Stimulated activated CD4-positive, alpha-beta T cell treated with anti-CD3 and anti-CD28 coated beads, Interleukin-2, amount 100 ng/mL, for 24 hours (primary cell): Measurements from ENCODE around the gene BNIP3.

ENCODE experiments used
- DNase-seq, 2 donors: peaks; one replicate each; pipeline ENCODE4 v3.0.0-alpha.2; 2020

BNIP3 gene

DNA sequence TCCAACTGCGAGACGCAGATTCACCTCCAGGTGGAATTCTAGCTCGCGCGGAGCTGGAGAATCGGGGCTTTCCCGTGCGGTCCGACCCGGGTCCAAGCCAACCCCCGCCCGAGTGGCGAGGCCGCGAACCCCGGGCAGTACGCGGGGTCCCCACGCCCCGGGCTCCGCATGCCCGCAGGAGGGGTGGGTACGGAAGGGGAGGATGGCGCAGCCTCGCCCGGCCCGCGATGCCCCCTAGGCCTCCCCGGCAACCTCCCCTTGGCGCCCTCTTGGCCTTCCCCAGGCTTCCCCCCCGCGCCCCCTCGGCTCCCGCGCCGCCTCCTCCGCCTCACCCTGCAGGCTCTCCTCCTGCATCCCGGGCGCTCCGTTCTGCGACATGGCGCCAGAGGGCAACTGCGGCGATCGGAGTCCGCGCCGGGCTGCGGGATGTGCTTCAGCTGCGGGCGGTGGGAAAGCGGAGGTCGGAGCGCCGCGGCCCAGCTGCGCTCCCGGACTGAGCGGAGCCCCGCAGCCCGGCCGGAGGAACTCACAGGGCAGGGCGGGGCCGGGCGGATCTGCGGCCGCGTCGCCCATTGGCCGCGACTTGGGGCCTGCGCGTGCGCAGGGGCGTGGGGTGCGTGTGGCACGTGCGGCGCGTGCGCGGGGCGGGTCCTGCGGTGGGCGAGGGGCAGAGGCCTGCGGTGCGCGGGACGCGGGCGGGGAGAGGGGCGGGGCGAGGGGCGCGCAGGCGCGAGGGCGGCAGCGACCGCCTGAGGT, at the start of gene BNIP3:
TSS of gene BNIP3 (minus strand) at position 495 of the 756 bp plus-strand sequence. CDS start at position 378, 117 bp downstream.
- peak; percentile 97 for DNase-seq

DNA sequence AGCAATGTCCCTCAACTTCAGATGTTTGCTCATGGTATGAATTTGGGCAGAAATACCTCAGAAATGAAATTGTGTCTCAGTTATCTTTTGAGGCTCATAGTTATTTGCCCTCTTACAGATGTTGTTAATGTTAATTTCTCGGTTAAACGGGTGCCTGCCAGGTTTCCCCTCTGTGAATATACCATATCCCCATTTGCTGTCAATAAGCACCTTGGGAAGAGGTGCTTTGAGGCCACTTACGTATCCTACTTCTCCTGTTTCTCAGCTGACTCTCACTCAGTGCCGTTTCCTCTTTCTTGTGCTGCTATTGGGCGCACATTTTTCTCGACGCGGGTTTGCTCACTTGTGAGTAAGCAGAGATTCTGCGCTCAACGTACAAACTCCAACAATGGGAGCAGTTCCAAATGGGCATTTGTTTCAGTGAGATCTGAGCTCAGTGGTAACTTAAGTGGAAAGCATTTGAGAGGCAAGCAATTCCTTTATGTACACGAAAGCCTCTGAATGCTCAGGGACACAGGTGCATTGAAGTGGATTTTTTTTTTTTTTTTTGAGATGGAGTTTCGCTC, 49.3 kb upstream of the BNIP3 start:
- no peak for DNase-seq

DNA sequence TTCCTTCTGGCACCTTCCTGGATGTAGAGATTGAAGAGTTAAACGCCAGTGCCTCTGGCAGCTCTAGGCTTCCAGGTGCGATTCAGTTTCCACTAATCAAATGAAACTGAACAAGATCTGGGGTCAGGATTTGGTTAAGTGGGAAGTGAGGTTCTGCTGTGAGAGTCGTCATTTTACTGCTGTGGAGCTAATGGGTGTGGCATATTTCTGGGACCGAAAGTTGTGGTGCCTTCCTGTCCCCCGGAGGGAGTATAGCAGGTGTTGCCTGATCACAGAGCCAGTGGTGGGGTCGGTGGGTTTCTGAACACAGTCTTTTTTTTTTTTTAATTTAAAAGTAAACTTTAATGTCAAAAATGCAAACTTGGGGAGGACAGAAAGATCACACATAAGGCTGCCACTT, 47.0 kb upstream of the BNIP3 start:
- DNase-seq, result no peak

DNA sequence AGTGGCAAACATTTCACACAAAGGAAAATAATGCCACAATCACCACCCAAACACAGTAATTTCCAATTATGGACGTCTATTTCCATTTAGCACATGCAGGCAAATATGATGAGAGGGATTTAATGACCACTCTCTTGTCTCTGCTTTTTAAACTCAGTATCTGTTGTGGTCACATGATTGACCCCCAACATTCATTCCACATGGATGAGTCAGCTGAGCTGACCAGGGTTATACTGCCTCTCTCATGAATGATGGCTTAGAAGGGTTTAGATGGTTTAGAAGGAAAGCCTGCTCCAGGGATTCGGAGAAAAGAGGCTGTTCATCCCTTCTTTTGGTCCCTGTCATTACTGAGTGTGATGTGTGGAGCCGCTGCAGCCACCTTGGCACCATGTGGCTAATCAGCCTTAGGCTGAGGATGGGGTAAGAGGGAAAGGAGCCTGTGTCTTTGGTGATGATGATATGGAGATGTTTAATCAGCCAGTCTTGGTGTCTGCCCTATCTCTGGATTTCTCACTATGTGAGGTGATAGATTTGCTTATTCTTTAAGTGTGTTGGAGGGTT, 45.8 kb upstream of the BNIP3 start:
- DNase-seq, result no peak

GRCh38 chr10:132023092-132023811, 41.5 kb upstream of the BNIP3 start:
- peak; percentile 83 to 88 for DNase-seq

GRCh38 chr10:132022241-132022640, 40.5 kb upstream of the BNIP3 start:
- DNase-seq, result no peak

- DNase-seq, result no peak
These were observed 39.9 kb upstream of the BNIP3 start for GRCh38 chr10:132021504-132022143.

DNA sequence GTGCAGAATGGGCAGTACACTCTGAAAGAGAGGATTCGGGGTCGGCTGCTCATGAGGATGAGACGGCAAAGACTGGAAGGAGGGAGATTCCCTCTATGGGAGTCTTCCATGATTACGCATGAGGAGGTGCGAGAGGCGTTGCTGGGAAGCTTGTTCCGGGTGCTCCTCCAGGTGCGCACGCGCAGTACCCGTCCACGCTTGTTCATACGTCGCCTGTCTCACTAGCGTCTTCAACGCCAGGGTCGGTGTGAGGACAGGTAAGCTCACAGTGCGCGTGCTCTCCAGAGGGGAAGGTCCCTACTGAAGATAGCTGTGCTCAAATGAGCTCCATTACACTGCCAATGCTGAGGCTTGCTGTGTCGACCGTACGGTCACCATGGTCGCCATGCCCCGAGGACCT, 39.3 kb upstream of the BNIP3 start:
- no peak for DNase-seq

GRCh38 chr10:132020456-132020855, 38.7 kb upstream of the BNIP3 start:
- no peak for DNase-seq

- no peak for DNase-seq
These were observed 37.6 kb upstream of the BNIP3 start for GRCh38 chr10:132019366-132019765.

DNA sequence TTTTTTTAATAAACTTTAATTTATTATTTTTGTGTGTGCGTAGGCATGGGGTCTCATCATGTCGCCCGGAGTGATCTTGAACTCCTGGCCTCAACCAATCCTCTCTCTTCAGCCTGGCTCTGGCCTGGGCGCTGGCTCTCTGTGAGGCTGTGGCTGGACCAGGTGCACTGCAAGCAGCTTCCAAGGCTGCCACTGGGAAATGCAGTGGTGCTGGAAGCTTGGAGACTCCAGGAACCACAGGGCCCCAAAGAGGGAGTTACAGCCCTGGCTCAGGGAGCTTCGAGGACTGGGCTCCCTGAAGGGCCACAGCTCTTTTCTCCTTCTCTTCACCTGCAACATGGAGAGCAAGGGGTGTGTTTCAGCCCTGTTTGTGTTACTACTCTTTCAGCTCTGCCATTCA, 36.7 kb upstream of the BNIP3 start:
- no peak for DNase-seq

GRCh38 chr10:132016514-132016913, 34.8 kb upstream of the BNIP3 start:
- DNase-seq, result no peak

- DNase-seq, result no peak
These were observed 29.7 kb upstream of the BNIP3 start for GRCh38 chr10:132011445-132011844.

DNA sequence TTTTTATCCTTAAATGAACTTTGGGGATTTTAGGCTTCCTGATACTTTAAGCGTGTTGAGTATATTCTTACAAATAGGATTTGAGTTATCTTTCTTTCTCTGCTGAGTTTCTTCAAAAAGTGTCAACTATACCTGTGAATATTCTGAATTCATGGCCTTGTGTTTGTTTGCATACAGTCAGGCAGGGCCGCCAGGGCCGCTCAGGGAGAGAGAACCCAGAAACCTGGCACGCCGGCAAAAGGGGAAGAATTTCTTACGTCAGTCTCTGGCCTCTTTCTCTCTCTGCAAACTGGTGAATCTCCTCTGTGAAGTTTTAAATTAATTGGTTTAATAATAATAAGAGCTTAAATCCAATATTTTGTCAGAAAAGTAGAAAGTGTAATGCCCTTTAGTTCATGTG, 29.3 kb upstream of the BNIP3 start:
- no peak for DNase-seq

DNA sequence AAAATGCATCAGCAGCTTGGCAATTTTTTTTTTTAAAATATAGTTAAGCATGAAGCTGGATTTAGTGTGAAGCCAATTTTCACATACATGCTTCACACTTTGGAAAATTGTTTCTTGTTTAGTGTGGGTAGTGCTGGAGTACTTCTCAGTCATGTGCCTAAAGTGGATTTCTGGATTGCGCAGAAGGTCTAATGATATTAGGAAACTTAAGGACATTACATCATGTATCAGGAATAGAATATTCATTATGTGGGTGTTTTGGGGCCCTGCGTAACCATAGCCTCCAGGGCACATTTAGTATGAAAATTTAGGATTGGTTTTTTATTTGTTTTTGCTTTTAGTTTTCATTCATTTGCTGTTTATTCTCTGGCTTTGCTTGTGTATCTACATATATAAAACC, 28.8 kb upstream of the BNIP3 start:
- DNase-seq, result no peak

DNA sequence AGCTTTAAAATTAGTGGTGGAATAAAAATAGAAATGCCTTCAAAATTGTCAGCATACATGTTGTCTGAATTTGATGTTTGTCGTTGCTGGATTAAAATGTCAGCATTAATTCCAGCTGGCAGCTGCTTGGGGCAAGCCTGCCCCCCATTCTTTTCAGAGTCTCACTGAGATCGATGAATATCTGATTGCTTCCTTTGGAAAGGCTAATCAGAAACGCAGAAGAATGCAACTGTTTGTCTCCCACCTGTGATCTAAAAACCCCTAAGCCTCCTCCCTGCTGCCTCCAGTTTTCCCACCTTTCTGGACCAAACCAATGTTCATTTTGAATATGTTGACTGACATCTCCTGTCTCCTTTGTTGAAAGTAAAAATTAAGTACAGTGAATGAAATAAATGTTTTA, 27.9 kb upstream of the BNIP3 start:
- no peak for DNase-seq

- DNase-seq, result no peak
These were observed 26.0 kb upstream of the BNIP3 start for GRCh38 chr10:132007681-132008080.

DNA sequence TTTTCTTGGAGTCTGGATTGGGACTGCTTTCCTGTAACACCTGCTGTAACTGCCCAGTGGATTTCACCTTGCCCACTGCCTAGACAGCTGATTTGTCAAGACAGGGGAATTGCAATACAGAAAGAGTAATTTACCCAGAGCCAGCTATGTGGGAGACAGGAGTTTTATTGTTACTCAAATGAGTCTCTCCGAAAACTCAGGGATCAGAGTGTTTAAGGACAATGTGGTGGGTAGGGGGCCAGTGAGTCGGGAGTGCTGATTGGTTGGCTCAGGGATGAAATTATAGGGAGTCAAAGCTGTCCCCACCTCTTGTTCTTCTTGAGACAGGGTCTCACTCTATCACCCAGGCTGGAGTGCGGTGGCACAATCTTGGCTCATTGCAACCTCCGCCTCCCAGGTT, 25.2 kb upstream of the BNIP3 start:
- no peak for DNase-seq

DNA sequence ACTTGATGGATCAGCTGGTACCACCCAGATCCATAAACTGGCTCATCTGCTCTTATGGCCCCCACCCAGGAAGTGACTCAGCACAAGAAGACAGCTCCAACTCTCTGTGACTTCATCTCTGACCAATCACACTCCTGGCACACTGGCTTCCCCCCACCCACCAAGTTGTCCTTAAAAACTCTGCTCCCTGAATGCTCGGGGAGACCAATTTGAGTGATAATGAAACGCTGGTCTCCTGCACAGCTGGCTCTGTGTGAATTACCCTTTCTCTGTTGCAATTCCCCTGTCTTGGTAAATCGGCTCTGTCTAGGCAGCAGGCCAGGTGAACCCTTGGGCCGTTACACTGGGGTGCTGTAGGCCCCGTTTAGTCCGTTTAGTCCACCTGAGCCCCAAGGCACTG, 23.4 kb upstream of the BNIP3 start:
- no peak for DNase-seq

DNA sequence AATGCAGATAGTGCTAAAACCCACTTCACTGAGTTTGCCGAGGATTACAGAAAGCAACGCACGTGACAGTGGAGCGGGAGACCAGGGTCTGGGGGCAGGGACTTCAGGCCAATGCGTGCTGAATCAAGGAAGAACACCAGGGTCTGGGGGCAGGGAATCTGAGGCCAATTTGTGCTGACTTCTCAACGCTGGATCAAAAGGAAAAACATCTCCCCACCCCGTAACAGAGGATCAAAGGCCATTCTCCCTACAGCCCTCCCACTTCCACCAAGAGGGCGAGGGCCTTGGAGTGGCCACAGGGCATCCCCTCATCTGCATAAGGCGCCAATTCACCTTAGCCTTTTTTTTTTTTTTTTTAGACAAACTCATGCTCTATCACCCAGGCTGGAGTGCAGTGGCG, 22.3 kb upstream of the BNIP3 start:
- no peak for DNase-seq

- DNase-seq, result no peak
These were observed 21.7 kb upstream of the BNIP3 start for GRCh38 chr10:132003282-132003924.

DNA sequence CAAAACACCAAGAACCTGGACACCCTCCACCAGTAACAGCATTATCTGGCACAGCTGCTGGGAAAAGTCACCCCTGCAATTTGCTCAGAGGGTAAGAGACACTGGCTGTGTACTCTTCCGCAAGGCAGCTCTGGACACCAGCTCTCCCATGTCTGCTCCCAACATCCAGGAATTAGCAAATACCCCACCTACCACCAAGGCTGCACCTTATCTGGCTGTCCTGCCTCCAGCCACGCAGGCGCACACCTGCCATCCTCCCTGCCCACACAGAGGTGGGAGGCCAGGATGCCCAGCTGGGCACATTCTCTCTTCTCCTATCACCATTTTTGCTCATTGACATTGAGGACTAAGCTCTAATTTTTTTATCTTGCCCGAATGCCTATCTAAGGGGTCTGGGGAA, 20.3 kb upstream of the BNIP3 start:
- DNase-seq, result no peak
